Colonic mucosa (tissue), 4 donors: Measurements from ENCODE around the gene TMEM270. TPM values are rescaled to one million over a fixed set of nuclear protein-coding genes. Genes with fewer than 3 reads are reported as not detected.

ENCODE experiments used
- DNase-seq: peaks from one replicate; pipeline ENCODE4 v3.0.0-alpha.2; 2020
- H3K27ac ChIP-seq: fragments of 200-600 bp; one replicate; pipeline ENCODE4 v1.8.0; 2021
- H3K27me3 ChIP-seq: fragments of 200-600 bp; one replicate; pipeline ENCODE4 v1.8.0; 2021
- H3K36me3 ChIP-seq: fragments of 200-600 bp; one replicate; pipeline ENCODE4 v1.8.0; 2021
- H3K4me1 ChIP-seq: fragments of 200-600 bp; one replicate; pipeline ENCODE4 v1.8.0; 2021; ENCODE audit warnings: mild to moderate bottlenecking
- H3K4me3 ChIP-seq: fragments of 200-600 bp; one replicate; pipeline ENCODE4 v1.8.0; 2021
- H3K9ac ChIP-seq, 2 donors: one replicate each; pipeline ENCODE4 v1.7.0; 2013; ENCODE audit warnings: control low read depth in 2 of 2, low read depth in 2 of 2, low read length in 2 of 2
- H3K9me3 ChIP-seq: fragments of 200-600 bp; one replicate; pipeline ENCODE4 v1.8.0; 2021
- intact Hi-C: fragments of 100-400 bp; cut with DNase I; formaldehyde crosslinking; loops from one replicate; pipeline ENCODE4 v1.14.1; 2022
- total RNA-seq, 2 donors: library from RNA; stranded (reverse); fragmentation: NEBNext Ultra II Directional in 1 of 2; extraction: Animal tissue kit (Norgen Biotek cat#: 25700) in 1 of 2; gene quantifications; one replicate each; pipeline ENCODE4 v1.2.1, GENCODE V29; 2021
- TF ChIP-seq, protein P1 (sequence below): fragments of 200-600 bp; IDR thresholded peaks from one replicate; pipeline ENCODE4 v1.8.0; 2022; ENCODE audit warnings: antibody characterized with exemption, mild to moderate bottlenecking
- donor health status: healthy.
- donor health status: DM: no; HTN: no; CAD: no.
- donor health status: DM: no; HTN: no; CAD: no.

The TMEM270 gene
- total RNA-seq, 2 donors from 2014 or later, result not detected

DNA sequence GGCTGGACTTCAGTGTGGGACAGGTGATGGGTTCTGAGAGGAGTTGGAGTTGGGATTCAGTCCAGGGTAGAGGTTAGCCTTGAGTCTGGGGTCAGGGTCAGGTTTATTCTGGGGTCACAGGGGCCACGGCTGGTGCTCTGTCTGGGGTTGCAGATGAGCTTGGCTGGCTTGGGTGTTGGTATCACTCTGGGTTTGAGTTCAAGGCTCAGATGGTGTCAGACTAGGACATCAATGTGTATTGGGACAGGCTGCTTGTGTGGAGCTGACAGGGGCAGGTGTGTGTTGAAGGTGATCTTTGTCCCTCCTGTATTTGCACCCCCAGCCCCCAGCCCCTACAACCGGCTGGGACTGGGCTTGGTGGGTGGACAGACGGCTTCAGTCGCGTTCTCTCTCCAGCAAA is 26.8 kb downstream of the TMEM270 start:
- H3K27ac ChIP-seq, result no peak overlapping the region
- no peaks in the 10 kb centered on the region for H3K9me3 ChIP-seq
- H3K4me3 ChIP-seq, result no peak overlapping the region
- no peaks in the 10 kb centered on the region for H3K36me3 ChIP-seq
- no peak for DNase-seq
- H3K27me3 ChIP-seq, result no peaks in the 10 kb centered on the region
- intact Hi-C loops, result no loop called here
- TF ChIP-seq, protein P1, sequence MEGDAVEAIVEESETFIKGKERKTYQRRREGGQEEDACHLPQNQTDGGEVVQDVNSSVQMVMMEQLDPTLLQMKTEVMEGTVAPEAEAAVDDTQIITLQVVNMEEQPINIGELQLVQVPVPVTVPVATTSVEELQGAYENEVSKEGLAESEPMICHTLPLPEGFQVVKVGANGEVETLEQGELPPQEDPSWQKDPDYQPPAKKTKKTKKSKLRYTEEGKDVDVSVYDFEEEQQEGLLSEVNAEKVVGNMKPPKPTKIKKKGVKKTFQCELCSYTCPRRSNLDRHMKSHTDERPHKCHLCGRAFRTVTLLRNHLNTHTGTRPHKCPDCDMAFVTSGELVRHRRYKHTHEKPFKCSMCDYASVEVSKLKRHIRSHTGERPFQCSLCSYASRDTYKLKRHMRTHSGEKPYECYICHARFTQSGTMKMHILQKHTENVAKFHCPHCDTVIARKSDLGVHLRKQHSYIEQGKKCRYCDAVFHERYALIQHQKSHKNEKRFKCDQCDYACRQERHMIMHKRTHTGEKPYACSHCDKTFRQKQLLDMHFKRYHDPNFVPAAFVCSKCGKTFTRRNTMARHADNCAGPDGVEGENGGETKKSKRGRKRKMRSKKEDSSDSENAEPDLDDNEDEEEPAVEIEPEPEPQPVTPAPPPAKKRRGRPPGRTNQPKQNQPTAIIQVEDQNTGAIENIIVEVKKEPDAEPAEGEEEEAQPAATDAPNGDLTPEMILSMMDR, result no peak
- H3K9ac ChIP-seq, result no peak overlapping the region
- H3K4me1 ChIP-seq, result no peaks in the 10 kb centered on the region

DNA sequence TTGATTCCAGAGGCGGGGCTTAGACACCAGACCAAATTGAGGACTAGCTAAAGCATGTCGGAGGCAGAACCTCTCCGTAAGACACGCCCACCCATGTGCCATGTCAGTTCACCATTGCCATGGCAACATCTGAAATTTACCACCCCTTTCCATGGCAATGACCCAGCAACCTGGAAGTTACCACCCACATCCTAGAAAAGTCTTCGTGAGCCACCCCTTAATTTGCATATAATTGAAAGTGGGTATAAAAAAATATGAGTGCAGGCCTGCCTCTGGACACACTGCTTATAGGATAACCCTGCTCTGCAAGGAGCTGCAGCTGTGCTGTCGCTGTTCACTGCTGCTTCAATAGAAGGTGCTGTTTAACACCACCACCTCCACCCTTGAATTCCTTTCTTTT is 28.0 kb downstream of the TMEM270 start:
- TF ChIP-seq, protein P1, result no peak
- intact Hi-C loops, result no loop called here
- no peaks in the 10 kb centered on the region for H3K4me1 ChIP-seq

DNA sequence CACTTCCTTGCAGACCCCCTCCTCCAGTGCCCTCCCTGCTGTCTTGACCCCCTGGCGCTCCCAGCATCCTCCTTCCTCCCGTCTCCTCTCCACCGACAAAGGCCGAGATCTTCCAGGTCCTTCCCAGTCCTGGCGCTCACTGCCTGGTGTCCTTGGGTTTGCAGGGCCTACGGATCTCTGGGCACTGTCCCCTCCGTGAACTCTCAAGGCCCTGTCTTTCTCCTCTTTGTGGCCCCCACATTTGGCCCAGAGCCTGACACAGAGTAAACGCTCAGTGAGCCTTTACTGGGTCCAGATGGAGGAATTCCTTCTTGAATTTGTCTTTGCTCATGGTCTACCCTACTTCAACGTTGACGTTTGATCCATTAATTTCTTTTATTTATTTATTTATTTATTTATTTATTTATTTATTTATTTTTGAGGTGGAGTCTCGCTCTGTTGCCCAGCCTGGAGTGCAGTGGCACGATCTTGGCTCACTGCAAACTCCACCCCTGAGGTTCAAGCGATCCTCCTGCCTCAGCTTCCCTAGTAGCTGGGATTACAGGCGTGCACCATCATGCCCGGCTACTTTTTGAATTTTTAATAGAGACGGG is 29.7 kb downstream of the TMEM270 start:
- TF ChIP-seq, protein P1, result no peak
- no peaks in the 10 kb centered on the region for H3K9me3 ChIP-seq
- intact Hi-C loops, result loop anchor here (10.0 kb wide), 1 partner anchor 134 kb away; the partner anchor contains the start of gene ELN
- H3K27ac ChIP-seq, result no peak overlapping the region
- no peaks in the 10 kb centered on the region for H3K36me3 ChIP-seq
- H3K4me3 ChIP-seq, result no peak overlapping the region
- no peak for DNase-seq
- H3K9ac ChIP-seq, result no peak overlapping the region
- H3K27me3 ChIP-seq, result no peaks in the 10 kb centered on the region
- no peaks in the 10 kb centered on the region for H3K4me1 ChIP-seq

More for the DNA sequence above, 28.0 kb downstream of the TMEM270 start:
- no peak overlapping the region for H3K27ac ChIP-seq
- DNase-seq, result no peak
- no peak overlapping the region for H3K9ac ChIP-seq
- no peaks in the 10 kb centered on the region for H3K36me3 ChIP-seq
- no peaks in the 10 kb centered on the region for H3K27me3 ChIP-seq
- H3K4me3 ChIP-seq, result no peak overlapping the region
- H3K9me3 ChIP-seq, result no peaks in the 10 kb centered on the region

DNA sequence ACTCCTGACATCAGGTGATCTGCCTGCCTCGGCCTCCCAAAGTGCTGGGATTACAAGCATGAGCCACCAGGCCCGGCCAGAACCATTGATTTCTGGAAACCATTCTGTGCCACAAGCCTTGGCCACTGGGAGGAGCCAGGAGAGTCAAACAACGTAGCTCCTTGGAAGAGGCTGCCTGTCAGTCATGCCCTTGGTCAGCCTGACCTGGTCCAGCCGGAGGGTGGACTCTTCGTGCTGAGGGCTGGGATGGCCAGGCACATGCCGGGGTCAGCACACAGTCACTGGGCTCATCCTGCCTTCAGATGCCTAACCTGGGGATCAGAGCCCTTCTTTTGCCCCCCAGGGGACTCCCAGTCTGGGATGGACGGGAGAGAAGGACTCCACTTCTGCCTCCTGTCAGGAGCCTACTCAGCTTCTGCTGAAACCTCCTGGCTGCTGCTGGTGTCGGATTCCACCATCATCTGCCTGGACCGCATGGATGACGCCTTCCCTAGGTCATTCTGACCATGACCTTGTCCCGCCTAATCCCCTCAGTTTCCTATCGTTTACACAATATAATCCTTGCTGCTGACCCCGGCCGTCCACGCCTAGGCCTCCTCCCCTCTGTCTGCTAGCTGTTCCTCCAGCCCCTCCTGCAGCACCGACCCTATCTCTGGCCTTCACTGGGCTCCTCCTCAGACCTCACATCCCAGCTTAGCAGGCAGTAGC is 30.4 kb downstream of the TMEM270 start:
- Histone ChIP-seq H3K4me3 (no peak overlapping the region), H3K4me1 (no peaks in the 10 kb centered on the region), H3K27ac (no peak overlapping the region), H3K36me3 (no peaks in the 10 kb centered on the region), H3K9ac (no peak overlapping the region), H3K9me3 (no peaks in the 10 kb centered on the region), H3K27me3 (no peaks in the 10 kb centered on the region)
- DNase-seq, result no peak
- TF ChIP-seq, protein P1, result no peak
- intact Hi-C loops, result loop anchor here (10.0 kb wide), 1 partner anchor 133 kb away; the partner anchor contains the start of gene ELN

DNA sequence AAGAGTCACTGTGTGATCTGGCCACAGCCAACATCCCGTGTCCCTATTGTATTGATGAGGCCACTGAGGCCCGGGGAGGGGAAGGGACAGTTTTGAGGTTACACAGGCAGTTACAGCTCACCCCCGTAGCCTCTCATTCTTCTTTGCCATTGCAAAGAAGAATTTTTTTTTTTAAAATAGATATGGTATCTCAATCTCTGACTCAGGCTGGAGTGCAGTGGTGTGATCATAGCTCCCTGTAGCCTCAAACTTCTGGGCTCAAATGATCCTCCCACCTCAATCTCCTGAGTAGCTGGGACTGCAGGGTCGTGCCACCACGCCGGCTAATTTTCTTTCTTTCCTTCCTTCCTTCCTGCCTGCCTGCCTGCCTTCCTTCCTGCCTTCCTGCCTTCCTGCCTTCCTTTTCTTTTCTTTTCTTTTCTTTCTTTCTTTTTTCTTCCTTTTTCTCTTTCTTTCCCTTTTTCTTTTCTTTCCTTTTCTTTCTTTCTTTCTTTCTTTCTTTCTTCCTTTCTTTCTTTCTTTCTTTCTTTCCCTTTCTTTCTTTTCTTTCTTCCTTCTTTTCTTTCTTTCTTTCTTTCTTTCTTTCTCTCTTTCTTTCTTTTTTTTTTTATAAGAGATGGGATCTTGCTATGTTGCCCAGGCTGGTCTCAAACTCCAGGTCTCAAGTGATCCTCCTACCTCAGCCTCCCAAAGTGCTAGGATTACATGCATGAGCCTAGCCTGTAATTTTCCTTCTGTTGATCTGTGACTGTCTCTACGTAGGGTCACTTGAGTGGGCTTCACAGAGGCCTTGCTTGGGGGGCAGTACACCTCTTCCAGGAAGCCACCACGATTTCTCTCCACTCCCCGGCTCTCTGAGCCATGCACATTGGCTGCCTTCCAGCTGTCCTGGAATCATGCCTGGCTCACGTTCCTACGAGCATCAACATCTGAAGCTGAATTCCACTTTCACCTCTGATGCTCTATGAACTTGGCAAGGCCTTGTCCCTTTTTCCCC is 31.3 kb downstream of the TMEM270 start:
- H3K9me3 ChIP-seq, result no peaks in the 10 kb centered on the region
- TF ChIP-seq, protein P1, result no peak
- H3K9ac ChIP-seq, result no peak overlapping the region
- H3K4me3 ChIP-seq, result no peak overlapping the region
- no peaks in the 10 kb centered on the region for H3K4me1 ChIP-seq
- H3K27ac ChIP-seq, result no peak overlapping the region
- H3K36me3 ChIP-seq, result no peaks in the 10 kb centered on the region
- no peak for DNase-seq
- H3K27me3 ChIP-seq, result no peaks in the 10 kb centered on the region
- intact Hi-C loops, result loop anchor here (10.0 kb wide), 1 partner anchor 132 kb away; the partner anchor contains the start of gene ELN
